ENCODE results near the gene ANXA3.
"Not testable (repeated sequence)": the region's sequence is repeated elsewhere in the genome, so short reads cannot be mapped to it uniquely, and the experiment has no call there.

The ANXA3 gene

GRCh38 chr4:78545275-78546246 is 6.0 kb upstream of the ANXA3 start:
- ChIA-PET POLR2A (no interaction called here), CTCF (interaction anchor here (0.8 to 1.0 kb wide), 2 partner anchors 99 to 552 kb away, joined by 3 read pairs; no protein-coding TSS in a partner anchor)
- no peak for TF ChIP-seq CTCF (IDR thresholded peaks at IDR 0.05; ENCODE audit: insufficient read depth, low read length, missing control alignments)
- H3K4me3 ChIP-seq (ENCODE audit: low read depth, low read length) = no peak overlapping the region
- DNase-seq (ENCODE audit: low read depth, low spot score) = no peak

- H3K4me3 ChIP-seq (ENCODE audit: low read depth, low read length); DNase-seq (ENCODE audit: low read depth, low spot score); CTCF ChIA-PET; POLR2A ChIA-PET: not testable (repeated sequence)
These were observed 3.7 kb upstream of the ANXA3 start for GRCh38 chr4:78547899-78548298.

DNA sequence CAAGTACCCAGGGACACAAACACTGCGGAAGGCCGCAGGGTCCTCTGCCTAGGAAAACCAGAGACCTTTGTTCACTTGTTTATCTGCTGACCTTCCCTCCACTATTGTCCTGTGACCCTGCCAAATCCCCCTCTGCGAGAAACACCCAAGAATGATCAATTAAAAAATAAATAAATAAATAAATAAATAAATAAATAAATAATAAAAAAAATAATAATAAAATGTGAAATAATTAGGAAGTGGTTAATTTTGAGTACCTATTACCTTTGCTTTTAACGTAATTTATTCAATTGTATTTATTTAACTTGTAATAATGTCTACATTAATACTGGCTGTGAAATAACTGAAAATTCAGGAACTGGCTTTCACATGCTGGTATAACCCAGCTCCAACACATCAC is 2.7 kb upstream of the ANXA3 start:
- H3K4me3 ChIP-seq (ENCODE audit: low read depth, low read length); DNase-seq (ENCODE audit: low read depth, low spot score); POLR2A ChIA-PET: not testable (repeated sequence)
- CTCF ChIA-PET = interaction anchor here (1.2 kb wide), 1 partner anchor 389 kb away, joined by 3 read pairs; no protein-coding TSS in a partner anchor

DNA sequence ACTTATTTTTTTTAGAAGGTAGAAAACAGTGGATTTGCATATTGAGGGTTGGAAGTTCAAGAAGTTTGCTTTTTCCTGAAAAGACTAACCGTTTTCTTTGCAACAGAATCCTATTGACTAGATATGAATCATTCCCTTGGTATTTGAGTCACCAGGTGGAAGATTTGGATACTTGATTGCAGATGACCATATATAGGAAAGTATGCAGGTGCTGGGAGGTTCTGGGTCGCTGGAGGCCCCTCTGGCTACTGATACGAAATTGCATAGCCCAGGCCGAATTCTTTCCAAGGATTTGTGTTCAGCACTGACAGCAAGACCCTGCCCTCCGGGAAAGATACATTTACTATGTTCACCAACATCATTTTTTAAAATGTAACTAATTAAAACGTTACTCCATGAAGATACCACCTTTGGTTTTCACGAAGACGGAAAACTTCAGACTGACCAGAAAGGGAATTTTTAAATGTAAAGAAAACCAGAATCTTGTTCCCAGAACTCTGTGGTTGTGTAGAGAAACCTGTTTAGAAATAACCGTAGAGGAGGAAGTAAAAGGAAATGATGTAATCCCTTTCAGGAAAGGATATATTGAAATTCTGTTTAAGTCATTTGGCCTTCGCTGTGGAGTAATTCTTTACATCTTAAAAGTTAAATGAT is 946 bp downstream of the ANXA3 start:
- H3K4me3 ChIP-seq (ENCODE audit: low read depth, low read length) = no peak overlapping the region
- no peak for TF ChIP-seq CTCF (IDR thresholded peaks at IDR 0.05; ENCODE audit: insufficient read depth, low read length, missing control alignments)
- no peak for DNase-seq (ENCODE audit: low read depth, low spot score)
- ChIA-PET CTCF (no interaction called here), POLR2A (no interaction called here)

DNA sequence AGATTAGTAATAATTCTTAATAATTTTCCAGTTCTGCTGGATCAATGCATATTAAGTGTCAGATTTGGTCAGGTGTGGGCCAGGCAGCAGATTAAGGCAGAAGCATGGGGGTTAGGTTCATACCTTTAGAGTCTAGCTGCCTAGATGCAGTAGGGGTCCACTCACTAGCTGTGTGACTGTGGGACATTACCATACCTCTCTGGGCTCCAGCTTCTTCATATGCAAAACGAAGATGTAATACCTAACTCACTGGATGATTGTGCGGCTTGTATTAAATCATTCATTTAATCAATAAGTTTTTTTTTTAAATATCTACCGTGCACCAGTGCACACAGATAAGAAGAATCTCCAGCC is 1.4 kb downstream of the ANXA3 start:
- DNase-seq (ENCODE audit: low read depth, low spot score) = no peak
- H3K4me3 ChIP-seq (ENCODE audit: low read depth, low read length) = no peak overlapping the region
- TF ChIP-seq CTCF (IDR thresholded peaks at IDR 0.05; ENCODE audit: insufficient read depth, low read length, missing control alignments) = no peak
- ChIA-PET CTCF (no interaction called here), POLR2A (no interaction called here)

GRCh38 chr4:78553529-78554060 is 2.0 kb downstream of the ANXA3 start:
- ChIA-PET POLR2A (no interaction called here), CTCF (no interaction called here)
- H3K4me3 ChIP-seq (ENCODE audit: low read depth, low read length) = no peak overlapping the region
- no peak for TF ChIP-seq CTCF (IDR thresholded peaks at IDR 0.05; ENCODE audit: insufficient read depth, low read length, missing control alignments)
- no peak for DNase-seq (ENCODE audit: low read depth, low spot score)

- DNase-seq (ENCODE audit: low read depth, low spot score) = no peak
- TF ChIP-seq CTCF (IDR thresholded peaks at IDR 0.05; ENCODE audit: insufficient read depth, low read length, missing control alignments) = no peak
- ChIA-PET CTCF (no interaction called here), POLR2A (no interaction called here)
- H3K4me3 ChIP-seq (ENCODE audit: low read depth, low read length) = no peak overlapping the region
These were observed 5.1 kb downstream of the ANXA3 start for GRCh38 chr4:78556665-78557064.

All from AG04449 (cell line).